HCT116 (cell line): Measurements from ENCODE around the gene KIRREL3. TPM values are rescaled to one million over a fixed set of nuclear protein-coding genes. Genes with fewer than 3 reads are reported as not detected.

Source experiments
- ATAC-seq: fragments of 200-7000 bp; cut with Tn5 transposase; 2 replicates; pipeline ENCODE4 v1.9.1; 2020; ENCODE audit warnings: mild to moderate bottlenecking, moderate library complexity
- BruUV-seq: library from RNA; stranded (reverse); fragments of 400-500 nt; replicated peaks from 2 replicates; lab custom pipeline; 2021; lab: Mats Ljungman, UMichigan
- CTCF ChIA-PET: fragments of 300-600 bp; sonication (Branson Sonifier 250); formaldehyde crosslinking; loops from one replicate; lab custom pipeline; 2021; ENCODE audit warnings: antibody characterized with exemption; lab: Charles Lee
- POLR2A ChIA-PET: fragments of 300-600, 350-600 bp; sonication (Branson Sonifier 250); formaldehyde crosslinking; loops from one replicate; lab custom pipeline; 2021; ENCODE audit warnings: antibody characterized with exemption; lab: Charles Lee
- RAD21 ChIA-PET, 2 experiments: fragments of 300-600 bp; sonication (Branson Sonifier 250); formaldehyde crosslinking; loops; one replicate each; lab custom pipeline; 2023; ENCODE audit warnings: low total read pairs in 2 of 2; ENCODE audit not compliant: uncharacterized antibody in 2 of 2, unreplicated experiment in 2 of 2, low non-redundant PET in 1 of 2; lab: Charles Lee
- DNase-seq: peaks from one replicate; pipeline ENCODE4 v3.0.0-alpha.2; 2010; ENCODE audit warnings: low read depth, low spot score
- H2AFZ ChIP-seq: fragments of 200-600 bp; shearing (Covaris generic), sonication (generic); 2 replicates; pipeline ENCODE4 v1.6.1; 2017; ENCODE audit warnings: low read depth, mixed run types, mixed read lengths, antibody characterized with exemption, low read length; ENCODE audit not compliant: poor library complexity, severe bottlenecking
- H3K27ac ChIP-seq: 2 replicates; pipeline ENCODE4 v1.5.1; 2012; ENCODE audit warnings: low read depth, low read length
- H3K27me3 ChIP-seq: fragments of 200-600 bp; sonication (generic); 2 replicates; pipeline ENCODE4 v1.6.1; 2016; ENCODE audit warnings: mixed run types, low read length, mixed read lengths; ENCODE audit not compliant: insufficient read depth
- H3K36me3 ChIP-seq, 2 experiments: fragments of 200-500 bp in 1 of 2; fragments of 200-600 bp in 1 of 2; sonication (Bioruptor generic) in 1 of 2; sonication (generic) in 1 of 2; 2 replicates each; pipeline versions ENCODE4 v1.5.1 to v1.6.1; 2014 to 2016; ENCODE audit warnings: low read length in 2 of 2, inconsistent platforms in 1 of 2, mixed read lengths in 1 of 2, mixed run types in 1 of 2; ENCODE audit not compliant: insufficient read depth in 2 of 2, control insufficient read depth in 1 of 2
- H3K4me1 ChIP-seq, 2 experiments: fragments of 200-600 bp in 1 of 2; sonication (generic) in 1 of 2; 2 replicates each; pipeline versions ENCODE4 v1.5.1 to v1.6.1; 2012 to 2017; ENCODE audit warnings: low read length in 2 of 2, inconsistent platforms in 1 of 2, mild to moderate bottlenecking in 1 of 2, mixed read lengths in 1 of 2, mixed run types in 1 of 2, moderate library complexity in 1 of 2; ENCODE audit not compliant: insufficient read depth in 2 of 2, control insufficient read depth in 1 of 2
- H3K4me2 ChIP-seq: fragments of 200-600 bp; sonication (generic); 2 replicates; pipeline ENCODE4 v1.6.1; 2017; ENCODE audit warnings: mixed run types, low read length, mixed read lengths
- H3K4me3 ChIP-seq, 2 experiments: fragments of 200-600 bp in 1 of 2; sonication (generic) in 1 of 2; replicated peaks in 1 of 2; 2 replicates each; pipeline ENCODE4 v1.5.1; 2011 to 2016; ENCODE audit warnings: low read length in 2 of 2, control low read depth in 1 of 2, low read depth in 1 of 2, mild to moderate bottlenecking in 1 of 2, mixed read lengths in 1 of 2, mixed run types in 1 of 2
- H3K79me2 ChIP-seq: fragments of 200-600 bp; sonication (generic); 2 replicates; pipeline ENCODE4 v1.6.1; 2017; ENCODE audit warnings: mild to moderate bottlenecking, mixed run types, low read length, moderate library complexity, mixed read lengths; ENCODE audit not compliant: insufficient read depth
- H3K9ac ChIP-seq: fragments of 200-600 bp; sonication (generic); 2 replicates; pipeline ENCODE4 v1.6.1; 2016; ENCODE audit warnings: low read length, mixed read lengths
- H3K9me2 ChIP-seq: fragments of 200-600 bp; sonication (generic), shearing (Covaris generic); 2 replicates; pipeline ENCODE4 v1.6.1; 2017; ENCODE audit warnings: mixed run types, mild to moderate bottlenecking, moderate library complexity; ENCODE audit not compliant: insufficient read depth
- H3K9me3 ChIP-seq, 2 experiments: fragments of 200-500 bp in 1 of 2; fragments of 200-600 bp in 1 of 2; sonication (Bioruptor generic) in 1 of 2; sonication (generic) in 1 of 2; 2 replicates each; pipeline ENCODE4 v1.6.1; 2014 to 2017; ENCODE audit warnings: low read length in 2 of 2, mixed read lengths in 2 of 2, inconsistent platforms in 1 of 2, low read depth in 1 of 2, mild to moderate bottlenecking in 1 of 2, mixed run types in 1 of 2, moderate library complexity in 1 of 2; ENCODE audit not compliant: control insufficient read depth in 1 of 2, insufficient read depth in 1 of 2
- H4K20me1 ChIP-seq: fragments of 200-600 bp; sonication (generic), shearing (Covaris generic); 2 replicates; pipeline ENCODE4 v1.6.1; 2017; ENCODE audit warnings: mixed run types, mild to moderate bottlenecking, moderate library complexity; ENCODE audit not compliant: insufficient read depth
- FOSL1 ChIP-seq: IDR thresholded peaks from 2 replicates; pipeline ENCODE4 v1.6.1; 2012; ENCODE audit warnings: low read depth
- JUND ChIP-seq: IDR thresholded peaks from 2 replicates; pipeline ENCODE4 v1.6.1; 2012
- POLR2AphosphoS5 ChIP-seq: IDR thresholded peaks from 2 replicates; pipeline ENCODE4 v1.6.1; 2011; ENCODE audit warnings: mild to moderate bottlenecking, low read depth, low read length, moderate library complexity
- REST ChIP-seq: IDR thresholded peaks from 2 replicates; pipeline ENCODE4 v1.6.1; 2012; ENCODE audit warnings: low read depth
- SIN3A ChIP-seq: IDR thresholded peaks from 2 replicates; pipeline ENCODE4 v1.6.1; 2012; ENCODE audit warnings: low read depth
- SRF ChIP-seq: IDR thresholded peaks from 2 replicates; pipeline ENCODE4 v1.6.1; 2012; ENCODE audit warnings: low read depth
- TCF7L2 ChIP-seq: IDR thresholded peaks from 2 replicates; pipeline ENCODE4 v1.7.0; 2011; ENCODE audit warnings: borderline replicate concordance, inconsistent platforms; ENCODE audit not compliant: insufficient read depth, insufficient read length; ENCODE audit errors: extremely low read depth
- ZBTB33 ChIP-seq: IDR thresholded peaks from 2 replicates; pipeline ENCODE4 v1.6.1; 2011; ENCODE audit warnings: mild to moderate bottlenecking, low read length, moderate library complexity; ENCODE audit not compliant: insufficient replicate concordance; ENCODE audit errors: extremely low read depth
- intact Hi-C: fragments of 100-400 bp; cut with micrococcal nuclease; formaldehyde crosslinking; loops from 2 replicates; pipeline ENCODE4 v1.10.0; 2022
- total RNA-seq: library from RNA; stranded (reverse); gene quantifications from one replicate; pipeline ENCODE4 v1.2.1, GENCODE V29; 2021; ENCODE audit not compliant: unreplicated experiment

Gene KIRREL3
- total RNA-seq, 1 experiment from 2014 or later: not detected

- POLR2A ChIA-PET: no interaction called here
- no TSS peak for BruUV-seq
These were observed 579.3 kb downstream of the KIRREL3 start for GRCh38 chr11:126421271-126421671.

More at GRCh38 chr11:126421271-126421671, 579.3 kb downstream of the KIRREL3 start:
- Histone ChIP-seq H3K79me2 (no peaks in the 10 kb centered on the region), H3K27me3 (no peaks in the 10 kb centered on the region), H3K4me2 (no peak overlapping the region), H3K9ac (no peak overlapping the region), H3K9me2 (no peaks in the 10 kb centered on the region), H3K4me1 (no peaks in the 10 kb centered on the region), H3K27ac (no peak overlapping the region), H4K20me1 (no peaks in the 10 kb centered on the region), H3K9me3 (no peaks in the 10 kb centered on the region), H2AFZ (no peak overlapping the region), H3K4me3 (no peak overlapping the region), H3K36me3 (no peaks in the 10 kb centered on the region)
- RAD21 ChIA-PET: no interaction called here
- TF ChIP-seq FOSL1 (no peak), POLR2AphosphoS5 (no peak), SRF (no peak), ZBTB33 (no peak), REST (no peak), SIN3A (no peak), JUND (no peak), TCF7L2 (no peak)
- ATAC-seq: no peak
- intact Hi-C loops: no loop called here
- no peak for DNase-seq
- CTCF ChIA-PET: interaction anchor here (1.6 kb wide), 1 partner anchor 20 kb away, joined by 3 read pairs; no protein-coding TSS in a partner anchor
